Choroid plexus epithelial cell (primary cell): ENCODE data around the gene ZNF768.
A peak's percentile ranks its signal among the peaks of the same experiment; 100 is the strongest.

ENCODE experiments used
- DNase-seq: peaks from one replicate; pipeline ENCODE4 v3.0.0-alpha.2; 2010; ENCODE audit warnings: low read depth
- H3K4me3 ChIP-seq: 2 replicates; pipeline ENCODE4 v1.5.1; 2011; ENCODE audit warnings: low read depth, mild to moderate bottlenecking, control low read depth, low read length, moderate library complexity
- TF ChIP-seq, protein P1 (sequence below): conservative IDR thresholded peaks from 2 replicates; pipeline ENCODE4 v1.5.1; 2011; ENCODE audit warnings: low read depth, mild to moderate bottlenecking, control low read depth, inconsistent platforms, low read length, moderate library complexity

The ZNF768 gene

DNA sequence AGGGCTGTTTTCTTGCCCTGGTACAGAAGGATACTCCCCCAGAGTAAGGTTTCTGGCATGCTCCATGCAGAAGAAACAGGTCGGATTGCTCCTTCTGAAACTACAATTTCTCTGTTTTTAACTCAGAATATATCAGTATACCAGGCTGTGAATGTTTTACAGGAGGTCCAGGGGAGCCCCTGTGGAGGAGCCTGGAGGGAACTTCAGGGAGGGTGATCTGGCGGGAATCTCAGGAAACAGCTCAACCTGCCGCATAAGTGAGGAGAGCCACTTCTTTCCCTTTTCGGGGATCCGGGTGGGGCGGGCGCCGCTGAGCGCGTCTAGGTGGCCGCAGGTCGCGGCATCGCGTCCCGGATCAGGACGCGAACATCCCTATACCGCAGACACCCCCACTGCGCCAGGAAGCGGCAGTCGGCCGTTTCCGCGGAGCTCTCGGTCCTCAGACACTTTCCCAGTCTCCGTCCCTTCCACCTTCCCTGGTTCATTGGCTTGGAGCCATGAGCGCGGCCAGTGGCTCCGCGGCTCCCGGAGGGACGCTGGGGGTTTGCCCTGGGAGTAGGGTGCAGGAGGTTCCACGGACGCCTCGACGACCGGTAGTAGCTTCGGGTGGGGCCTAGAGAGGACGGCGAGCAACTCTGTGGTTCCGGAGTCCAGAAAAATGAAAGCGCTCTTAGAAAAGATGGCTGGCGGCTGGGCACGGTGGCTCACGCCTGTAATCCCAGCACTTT, 34.9 kb upstream of the ZNF768 start:
- no peak for DNase-seq
- peak overlapping the region; percentile 53 for H3K4me3 ChIP-seq
- TF ChIP-seq, protein P1, sequence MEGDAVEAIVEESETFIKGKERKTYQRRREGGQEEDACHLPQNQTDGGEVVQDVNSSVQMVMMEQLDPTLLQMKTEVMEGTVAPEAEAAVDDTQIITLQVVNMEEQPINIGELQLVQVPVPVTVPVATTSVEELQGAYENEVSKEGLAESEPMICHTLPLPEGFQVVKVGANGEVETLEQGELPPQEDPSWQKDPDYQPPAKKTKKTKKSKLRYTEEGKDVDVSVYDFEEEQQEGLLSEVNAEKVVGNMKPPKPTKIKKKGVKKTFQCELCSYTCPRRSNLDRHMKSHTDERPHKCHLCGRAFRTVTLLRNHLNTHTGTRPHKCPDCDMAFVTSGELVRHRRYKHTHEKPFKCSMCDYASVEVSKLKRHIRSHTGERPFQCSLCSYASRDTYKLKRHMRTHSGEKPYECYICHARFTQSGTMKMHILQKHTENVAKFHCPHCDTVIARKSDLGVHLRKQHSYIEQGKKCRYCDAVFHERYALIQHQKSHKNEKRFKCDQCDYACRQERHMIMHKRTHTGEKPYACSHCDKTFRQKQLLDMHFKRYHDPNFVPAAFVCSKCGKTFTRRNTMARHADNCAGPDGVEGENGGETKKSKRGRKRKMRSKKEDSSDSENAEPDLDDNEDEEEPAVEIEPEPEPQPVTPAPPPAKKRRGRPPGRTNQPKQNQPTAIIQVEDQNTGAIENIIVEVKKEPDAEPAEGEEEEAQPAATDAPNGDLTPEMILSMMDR: no peak

DNA sequence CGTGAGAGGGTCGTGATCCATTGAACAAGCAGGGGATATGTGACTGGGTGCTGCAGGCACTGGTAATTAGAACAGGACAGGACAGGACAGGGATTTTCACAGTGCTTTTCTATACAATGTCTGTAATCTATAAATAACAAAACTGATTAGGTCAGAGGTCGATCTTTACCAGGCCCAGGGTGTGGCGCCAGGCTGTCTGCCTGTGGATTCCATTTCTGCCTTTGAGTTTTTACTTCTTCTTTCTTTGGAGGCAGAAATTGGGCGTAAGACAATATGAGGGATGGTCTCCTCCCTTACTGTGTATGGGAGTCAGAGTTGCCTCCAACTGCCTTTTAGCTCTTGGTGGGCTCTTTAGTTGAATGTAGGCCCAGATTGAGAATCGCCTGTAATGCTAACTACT, 33.3 kb upstream of the ZNF768 start:
- H3K4me3 ChIP-seq: no peak overlapping the region
- DNase-seq: no peak
- TF ChIP-seq, protein P1: no peak

DNA sequence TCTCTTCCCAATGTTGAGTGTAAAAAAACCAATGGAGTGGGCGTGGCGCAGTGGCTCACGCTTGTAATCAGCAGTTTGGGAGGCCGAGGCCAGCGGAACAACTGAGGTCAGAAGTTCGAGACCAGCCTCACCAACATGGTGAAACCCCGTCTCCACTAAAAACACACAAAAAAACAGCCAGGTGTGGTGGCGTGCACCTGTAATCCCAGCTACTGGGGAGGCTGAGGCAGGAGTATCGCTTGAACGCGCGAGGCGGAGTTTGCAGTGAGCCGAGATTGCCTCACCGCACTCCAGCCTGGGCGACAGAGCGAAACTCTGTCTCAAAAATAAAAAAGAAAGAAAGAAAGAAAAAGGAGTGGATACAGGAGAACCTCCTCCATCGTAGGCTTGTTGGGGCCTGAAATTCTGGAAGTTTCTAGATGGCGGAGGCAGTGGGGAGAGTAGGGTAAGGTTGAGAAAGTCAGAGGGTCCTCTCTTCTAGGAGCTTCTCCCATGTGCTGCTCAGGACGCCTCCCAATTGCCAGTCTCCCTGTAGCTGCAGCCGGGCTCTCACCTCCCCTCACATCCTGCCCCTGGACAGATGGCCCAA, 32.5 kb upstream of the ZNF768 start:
- H3K4me3 ChIP-seq: peak overlapping the region; percentile 85
- TF ChIP-seq, protein P1: no peak
- no peak for DNase-seq

DNA sequence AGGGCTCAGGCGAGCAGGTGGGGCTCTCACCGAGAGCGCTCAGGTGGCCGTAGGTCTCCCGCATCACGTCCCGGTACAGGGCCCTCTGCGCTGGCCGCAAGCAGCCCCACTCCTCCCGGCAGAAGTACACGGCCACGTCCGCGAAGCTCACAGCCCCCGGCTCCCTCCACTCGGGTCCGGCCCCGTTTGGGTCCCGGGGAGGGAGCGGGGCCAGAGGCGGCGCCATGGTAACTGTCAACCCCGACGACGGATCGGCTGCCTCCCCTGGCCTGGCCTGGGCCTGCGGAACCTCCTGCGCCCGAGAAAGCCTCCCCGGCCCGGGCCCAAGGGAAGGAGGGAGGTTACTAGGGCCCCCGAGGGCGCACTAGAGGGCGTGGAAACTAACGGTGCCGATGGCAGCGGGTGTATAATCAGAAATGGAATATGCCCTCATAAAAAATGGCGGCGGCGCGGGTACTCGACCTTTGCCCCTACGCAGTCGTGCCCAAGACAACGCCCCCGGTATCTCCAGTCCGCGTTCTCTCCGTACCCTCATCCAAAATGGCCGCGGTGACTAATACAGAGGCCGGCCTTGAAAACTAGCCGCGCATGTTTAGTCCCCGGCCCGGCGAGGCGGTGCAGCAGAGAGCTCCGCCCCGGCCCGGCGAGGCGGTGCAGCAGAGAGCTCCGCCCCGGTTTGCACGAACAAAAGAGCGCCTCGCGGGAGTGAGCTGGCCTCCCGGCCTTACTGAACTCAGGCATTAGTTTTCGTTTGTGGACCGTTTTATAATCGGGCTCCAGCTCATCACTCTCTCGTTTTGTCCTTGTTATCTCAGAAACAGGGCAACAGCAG, 31.8 kb upstream of the ZNF768 start, which contains the start of gene ZNF764:
TSS of gene ZNF764 (minus strand) at position 418 of the 832 bp plus-strand sequence. CDS start at position 226, 192 bp downstream.
- TF ChIP-seq, protein P1: no peak

DNA sequence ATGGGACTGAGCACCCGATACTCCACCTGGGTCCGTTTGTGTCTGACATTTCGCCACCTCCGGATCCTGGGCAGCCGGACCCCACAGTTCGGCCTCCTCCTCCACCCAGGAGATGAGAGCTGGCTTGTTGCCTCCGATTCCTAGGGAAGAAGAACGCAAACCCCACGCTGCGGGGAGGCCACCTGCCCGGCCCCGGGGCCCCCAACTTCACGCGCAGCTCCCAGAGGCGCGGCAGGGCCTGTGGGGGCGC, 31.3 kb upstream of the ZNF768 start:
- TF ChIP-seq, protein P1: no peak
- peak overlapping the region; percentile 85 for H3K4me3 ChIP-seq
- DNase-seq: peak; percentile 21

More for the DNA sequence above, 31.8 kb upstream of the ZNF768 start, which contains the start of gene ZNF764:
- DNase-seq: peak; percentile 98
- peak within 1 kb of the TSS; percentile 85 for H3K4me3 ChIP-seq

DNA sequence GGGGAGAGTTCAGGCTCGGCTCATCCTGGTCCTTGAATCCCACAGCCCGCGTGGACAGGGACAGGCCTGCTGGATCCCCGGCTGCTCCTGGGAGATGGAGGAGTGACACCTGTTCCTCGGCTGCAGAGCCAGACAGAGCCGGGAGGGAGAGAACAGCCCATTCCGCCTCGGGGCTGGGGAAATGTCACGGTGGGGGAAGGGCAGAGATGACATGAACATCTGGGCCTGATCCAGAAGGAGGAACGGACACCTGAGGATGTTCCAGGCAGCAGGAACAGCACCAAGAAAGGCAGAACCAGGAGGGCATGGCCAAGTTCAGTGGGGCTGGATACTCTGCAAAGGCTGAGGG, 29.7 kb upstream of the ZNF768 start:
- TF ChIP-seq, protein P1: no peak
- no peak overlapping the region for H3K4me3 ChIP-seq
- DNase-seq: no peak
